GM19324 (cell line): ENCODE data around the gene MEF2C.
A peak's percentile ranks its signal among the peaks of the same experiment; 100 is the strongest.

ENCODE experiments used
- ATAC-seq: cut with Tn5 transposase; IDR thresholded peaks from one replicate; pipeline ENCODE4 v1.9.1; 2021; ENCODE audit warnings: mild to moderate bottlenecking, moderate library complexity; ENCODE audit not compliant: unreplicated experiment, low FRiP score

The MEF2C gene

GRCh38 chr5:88889189-88890069 is 6.4 kb upstream of the MEF2C start:
- peak; percentile 37 for ATAC-seq

GRCh38 chr5:88888848-88889188 is 5.8 kb upstream of the MEF2C start:
- peak; percentile 2 for ATAC-seq

GRCh38 chr5:88888291-88888690 is 5.3 kb upstream of the MEF2C start:
- ATAC-seq: no peak

- no peak for ATAC-seq
Measured at GRCh38 chr5:88887342-88887741, 4.4 kb upstream of the MEF2C start.

- ATAC-seq: no peak
Measured at GRCh38 chr5:88886746-88887341, 3.9 kb upstream of the MEF2C start.

GRCh38 chr5:88886252-88886651 is 3.3 kb upstream of the MEF2C start:
- no peak for ATAC-seq

- ATAC-seq: no peak
Measured at GRCh38 chr5:88885002-88885401, 2.0 kb upstream of the MEF2C start.

GRCh38 chr5:88884608-88884877 is 1.6 kb upstream of the MEF2C start:
- ATAC-seq: no peak

- peak; percentile 29 for ATAC-seq
Measured at GRCh38 chr5:88883836-88884607, 1.0 kb upstream of the MEF2C start.

- ATAC-seq: no peak
Measured at GRCh38 chr5:88882276-88883038, 527 bp downstream of the MEF2C start.

- no peak for ATAC-seq
Measured at GRCh38 chr5:88881571-88881971, 1.4 kb downstream of the MEF2C start.

GRCh38 chr5:88880201-88880600 is 2.8 kb downstream of the MEF2C start:
- no peak for ATAC-seq

GRCh38 chr5:88879724-88880123 is 3.3 kb downstream of the MEF2C start:
- ATAC-seq: no peak

- no peak for ATAC-seq
Measured at GRCh38 chr5:88878976-88879375, 4.0 kb downstream of the MEF2C start.

GRCh38 chr5:88877826-88878225 is 5.2 kb downstream of the MEF2C start:
- no peak for ATAC-seq

GRCh38 chr5:88876714-88877113 is 6.3 kb downstream of the MEF2C start:
- no peak for ATAC-seq

GRCh38 chr5:88875341-88876234 is 7.4 kb downstream of the MEF2C start:
- no peak for ATAC-seq

GRCh38 chr5:88873447-88873846 is 9.5 kb downstream of the MEF2C start:
- ATAC-seq: no peak

GRCh38 chr5:88872971-88873370 is 10.0 kb downstream of the MEF2C start:
- ATAC-seq: peak; percentile 40

GRCh38 chr5:88870285-88870684 is 12.7 kb downstream of the MEF2C start:
- ATAC-seq: no peak
